IgD-negative memory B cell (primary cell): ENCODE results near the gene CENPL. TPM values are rescaled to one million over a fixed set of nuclear protein-coding genes. Genes with fewer than 3 reads are reported as not detected.
"Not testable (repeated sequence)": the region's sequence is repeated elsewhere in the genome, so short reads cannot be mapped to it uniquely, and the experiment has no call there.

Experiments
- H3K27ac Mint-ChIP-seq, 3 donors: one replicate each; pipeline ENCODE4 v1.8.0; 2020 to 2022; ENCODE audit warnings: mild to moderate bottlenecking in 3 of 3, mixed read lengths in 3 of 3, moderate library complexity in 1 of 3
- H3K27me3 Mint-ChIP-seq: one replicate; pipeline ENCODE4 v1.8.0; 2021; ENCODE audit warnings: mixed read lengths
- H3K36me3 Mint-ChIP-seq: one replicate; pipeline ENCODE4 v1.8.0; 2020; ENCODE audit warnings: mild to moderate bottlenecking, mixed read lengths
- H3K4me1 Mint-ChIP-seq, 3 donors: one replicate each; pipeline ENCODE4 v1.8.0; 2020 to 2022; ENCODE audit warnings: mixed read lengths in 3 of 3, mild to moderate bottlenecking in 1 of 3
- H3K4me3 Mint-ChIP-seq, 4 donors: one replicate each; pipeline ENCODE4 v1.8.0; 2020 to 2022; ENCODE audit warnings: mild to moderate bottlenecking in 4 of 4, mixed read lengths in 4 of 4, moderate library complexity in 3 of 4
- H3K9me3 Mint-ChIP-seq, 3 donors: one replicate each; pipeline ENCODE4 v1.8.0; 2020 to 2021; ENCODE audit warnings: mixed read lengths in 3 of 3, mild to moderate bottlenecking in 1 of 3
- polyA plus RNA-seq: library from polyadenylated mRNA; unstranded; fragments of 300-500 nt; fragmentation: Illumina TruSeq; gene quantifications from one replicate; pipeline ENCODE4 v1.2.3, GENCODE V29; 2021

The CENPL gene
- polyA plus RNA-seq, 1 donor from 2014 or later: 7.2 TPM

- H3K4me3 Mint-ChIP-seq: peak overlapping the region in 1 of 4 donors; percentile 4
- H3K36me3 Mint-ChIP-seq: no peaks in the 10 kb centered on the region
- peaks cover 23 to 26% (median 25%) of the 10 kb centered on the region in 3 donors for H3K4me1 Mint-ChIP-seq
- H3K27ac Mint-ChIP-seq: no peak overlapping the region
- no peaks in the 10 kb centered on the region for H3K27me3 Mint-ChIP-seq
- no peaks in the 10 kb centered on the region for H3K9me3 Mint-ChIP-seq
These were observed 3.0 kb downstream of the CENPL start for GRCh38 chr1:173821680-173822079.

- H3K4me1 Mint-ChIP-seq: peaks cover 21 to 23% (median 22%) of the 10 kb centered on the region in 3 donors
- no peaks in the 10 kb centered on the region for H3K9me3 Mint-ChIP-seq
- no peaks in the 10 kb centered on the region for H3K27me3 Mint-ChIP-seq
- no peak overlapping the region for H3K4me3 Mint-ChIP-seq
- H3K27ac Mint-ChIP-seq: no peak overlapping the region
- peaks cover 7% of the 10 kb centered on the region for H3K36me3 Mint-ChIP-seq
These were observed 6.2 kb downstream of the CENPL start for GRCh38 chr1:173818459-173818858.

- H3K4me3 Mint-ChIP-seq, H3K27ac Mint-ChIP-seq, H3K36me3 Mint-ChIP-seq, H3K9me3 Mint-ChIP-seq, H3K27me3 Mint-ChIP-seq: not testable (repeated sequence)
- H3K4me1 Mint-ChIP-seq: peaks cover 8 to 21% (median 15%) of the 10 kb centered on the region in 3 donors
These were observed 11.0 kb downstream of the CENPL start for GRCh38 chr1:173813654-173814053.

GRCh38 chr1:173802961-173803360, 21.7 kb downstream of the CENPL start:
- H3K9me3 Mint-ChIP-seq: no peaks in the 10 kb centered on the region
- H3K27me3 Mint-ChIP-seq: no peaks in the 10 kb centered on the region
- no peak overlapping the region for H3K27ac Mint-ChIP-seq
- no peak overlapping the region for H3K4me3 Mint-ChIP-seq
- H3K36me3 Mint-ChIP-seq: peaks cover 4% of the 10 kb centered on the region
- no peaks in the 10 kb centered on the region for H3K4me1 Mint-ChIP-seq

- not testable (repeated sequence) for H3K4me3 Mint-ChIP-seq, H3K27me3 Mint-ChIP-seq, H3K9me3 Mint-ChIP-seq, H3K36me3 Mint-ChIP-seq, H3K4me1 Mint-ChIP-seq, H3K27ac Mint-ChIP-seq
These were observed 24.7 kb downstream of the CENPL start for GRCh38 chr1:173799995-173800394.

- peaks cover 0 to 3% (median 0%) of the 10 kb centered on the region in 3 donors for H3K9me3 Mint-ChIP-seq
- H3K36me3 Mint-ChIP-seq: peaks cover 4% of the 10 kb centered on the region
- no peak overlapping the region for H3K27ac Mint-ChIP-seq
- no peak overlapping the region for H3K4me3 Mint-ChIP-seq
- H3K4me1 Mint-ChIP-seq: no peaks in the 10 kb centered on the region
- H3K27me3 Mint-ChIP-seq: no peaks in the 10 kb centered on the region
These were observed 26.6 kb downstream of the CENPL start for GRCh38 chr1:173798078-173798477.

- no peak overlapping the region for H3K27ac Mint-ChIP-seq
- H3K4me3 Mint-ChIP-seq: no peak overlapping the region
- H3K9me3 Mint-ChIP-seq: no peaks in the 10 kb centered on the region
- no peaks in the 10 kb centered on the region for H3K27me3 Mint-ChIP-seq
- H3K4me1 Mint-ChIP-seq: peaks cover 0 to 1% (median 0%) of the 10 kb centered on the region in 3 donors
- peaks cover 7% of the 10 kb centered on the region for H3K36me3 Mint-ChIP-seq
These were observed 34.8 kb downstream of the CENPL start for GRCh38 chr1:173789841-173790240.

- H3K4me1 Mint-ChIP-seq: peaks cover 0 to 1% (median 0%) of the 10 kb centered on the region in 3 donors
- no peak overlapping the region for H3K4me3 Mint-ChIP-seq
- H3K27ac Mint-ChIP-seq: no peak overlapping the region
- peaks cover 5% of the 10 kb centered on the region for H3K36me3 Mint-ChIP-seq
- no peaks in the 10 kb centered on the region for H3K9me3 Mint-ChIP-seq
- H3K27me3 Mint-ChIP-seq: no peaks in the 10 kb centered on the region
These were observed 39.7 kb downstream of the CENPL start for GRCh38 chr1:173784997-173785396.

- Mint-ChIP-seq H3K27ac (no peak overlapping the region), H3K36me3 (peaks cover 5% of the 10 kb centered on the region), H3K4me1 (no peaks in the 10 kb centered on the region), H3K9me3 (no peaks in the 10 kb centered on the region), H3K4me3 (no peak overlapping the region), H3K27me3 (no peaks in the 10 kb centered on the region)
These were observed 44.7 kb downstream of the CENPL start for GRCh38 chr1:173779936-173780335.

GRCh38 chr1:173775578-173776226, 49.0 kb downstream of the CENPL start:
- Mint-ChIP-seq H3K9me3 (no peaks in the 10 kb centered on the region), H3K36me3 (peaks cover 6% of the 10 kb centered on the region), H3K27ac (no peak overlapping the region), H3K4me1 (no peaks in the 10 kb centered on the region), H3K27me3 (no peaks in the 10 kb centered on the region), H3K4me3 (no peak overlapping the region)

GRCh38 chr1:173771560-173771959, 53.1 kb downstream of the CENPL start:
- Mint-ChIP-seq H3K9me3 (no peaks in the 10 kb centered on the region), H3K27ac (no peak overlapping the region), H3K4me3 (no peak overlapping the region), H3K27me3 (no peaks in the 10 kb centered on the region), H3K4me1 (peaks cover 0 to 1% (median 1%) of the 10 kb centered on the region in 3 donors), H3K36me3 (peaks cover 3% of the 10 kb centered on the region)

GRCh38 chr1:173770330-173770729, 54.4 kb downstream of the CENPL start:
- peak overlapping the region in 1 of 3 donors; percentile 42 for H3K27ac Mint-ChIP-seq
- H3K9me3 Mint-ChIP-seq, H3K27me3 Mint-ChIP-seq, H3K4me1 Mint-ChIP-seq, H3K36me3 Mint-ChIP-seq, H3K4me3 Mint-ChIP-seq: not testable (repeated sequence)

- H3K9me3 Mint-ChIP-seq: peaks cover 0 to 5% (median 0%) of the 10 kb centered on the region in 3 donors
- peaks cover 0 to 1% (median 1%) of the 10 kb centered on the region in 3 donors for H3K4me1 Mint-ChIP-seq
- peak overlapping the region in 1 of 4 donors; percentile 14 for H3K4me3 Mint-ChIP-seq
- H3K27ac Mint-ChIP-seq: peak overlapping the region in 2 of 3 donors; percentile 16 to 40
- peaks cover 5% of the 10 kb centered on the region for H3K36me3 Mint-ChIP-seq
- H3K27me3 Mint-ChIP-seq: no peaks in the 10 kb centered on the region
These were observed 55.9 kb downstream of the CENPL start for GRCh38 chr1:173768827-173769226.

GRCh38 chr1:173768206-173768605, 56.5 kb downstream of the CENPL start:
- peaks cover 6% of the 10 kb centered on the region for H3K36me3 Mint-ChIP-seq
- peaks cover 0 to 5% (median 0%) of the 10 kb centered on the region in 3 donors for H3K9me3 Mint-ChIP-seq
- no peak overlapping the region for H3K4me3 Mint-ChIP-seq
- no peak overlapping the region for H3K27ac Mint-ChIP-seq
- no peaks in the 10 kb centered on the region for H3K27me3 Mint-ChIP-seq
- peaks cover 0 to 1% (median 1%) of the 10 kb centered on the region in 3 donors for H3K4me1 Mint-ChIP-seq

GRCh38 chr1:173764331-173764730, 60.4 kb downstream of the CENPL start:
- not testable (repeated sequence) for H3K27me3 Mint-ChIP-seq

GRCh38 chr1:173758980-173759379, 65.7 kb downstream of the CENPL start:
- Mint-ChIP-seq H3K4me3 (no peak overlapping the region), H3K27ac (no peak overlapping the region), H3K4me1 (peaks cover 0 to 1% (median 0%) of the 10 kb centered on the region in 3 donors), H3K9me3 (peaks cover 0 to 6% (median 0%) of the 10 kb centered on the region in 3 donors), H3K27me3 (no peaks in the 10 kb centered on the region), H3K36me3 (peaks cover 20% of the 10 kb centered on the region)

More at GRCh38 chr1:173764331-173764730, 60.4 kb downstream of the CENPL start:
- peaks cover 0 to 11% (median 0%) of the 10 kb centered on the region in 3 donors for H3K9me3 Mint-ChIP-seq
- H3K27ac Mint-ChIP-seq, H3K4me1 Mint-ChIP-seq, H3K4me3 Mint-ChIP-seq: not testable (repeated sequence)
- H3K36me3 Mint-ChIP-seq: peaks cover 15% of the 10 kb centered on the region
